ENCODE measurements around the gene SPATA31A6. TPM values are rescaled to one million over a fixed set of nuclear protein-coding genes. Genes with fewer than 3 reads are reported as not detected.

The SPATA31A6 gene
- total RNA-seq (2022; extraction: Qiagen RNA extraction): not detected in 5 replicates

GRCh38 chr9:42183359-42183758 is at the start of gene SPATA31A6:
Gene SPATA31A6 (plus strand): TSS chr9:42183659. CDS start chr9:42183688, 29 bp downstream.

Other genes with a start within 250 kb of the SPATA31A6 start
- gene CNTNAP3B, start 54.2 kb upstream of the SPATA31A6 start, total RNA-seq (2022; extraction: Qiagen RNA extraction): 14.4 to 18.0 TPM (median 15.0 TPM) in 5 replicates

All from A549 treated with AZD2906 at 1 μM for 4 hours (cell line).